ENCODE measurements around the gene CSNK1D. TPM values are rescaled to one million over a fixed set of nuclear protein-coding genes. Genes with fewer than 3 reads are reported as not detected.
A peak's percentile ranks its signal among the peaks of the same experiment; 100 is the strongest.

Gene CSNK1D
- total RNA-seq, 3 donors from 2014 or later, result 177 to 221 (median 189) TPM

DNA sequence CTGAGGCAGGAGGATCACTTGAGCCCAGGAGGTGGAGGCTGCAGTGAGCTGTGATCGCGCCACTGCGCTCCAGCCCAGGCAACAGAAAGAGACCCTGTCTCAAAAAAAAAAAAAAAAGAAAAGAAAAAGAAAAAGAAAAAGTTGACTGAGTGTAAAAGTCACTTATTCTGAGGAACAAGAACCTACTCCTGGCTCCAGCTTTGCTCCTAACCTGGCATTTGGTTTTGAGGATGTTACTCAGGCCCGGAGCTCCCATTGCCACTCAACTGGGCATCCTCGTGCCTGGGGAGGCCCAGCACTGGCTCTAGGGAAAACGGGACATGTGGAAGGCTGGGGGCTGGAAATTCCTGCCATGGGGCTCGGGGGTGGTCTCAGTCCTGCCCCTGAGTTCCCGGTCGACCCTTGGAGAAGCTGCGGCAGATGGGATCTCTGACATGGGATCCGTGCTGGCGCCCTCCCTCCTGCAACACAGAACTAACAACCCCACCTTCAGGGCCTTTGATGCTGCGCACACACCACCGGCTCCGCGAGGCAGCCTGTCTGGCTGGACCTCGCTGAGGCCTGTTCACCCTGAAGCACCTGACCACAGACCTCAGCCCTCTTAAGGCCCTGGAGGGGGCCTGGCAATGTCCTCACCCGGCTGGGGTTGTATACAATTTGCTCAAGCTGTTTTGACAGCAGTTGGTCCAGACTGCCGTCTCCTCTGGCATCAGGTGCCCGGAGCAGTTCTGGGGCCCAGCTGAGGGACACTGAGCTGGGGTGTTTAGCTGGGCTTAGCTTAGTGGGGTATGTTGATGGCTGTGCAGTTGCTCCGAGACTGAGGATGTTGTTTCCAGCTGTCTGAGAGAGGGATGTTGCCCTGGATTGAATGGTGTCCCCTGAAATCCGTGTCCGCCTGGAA is 31.6 kb upstream of the CSNK1D start:
- no peaks in the 10 kb centered on the region for H3K9me3 ChIP-seq

DNA sequence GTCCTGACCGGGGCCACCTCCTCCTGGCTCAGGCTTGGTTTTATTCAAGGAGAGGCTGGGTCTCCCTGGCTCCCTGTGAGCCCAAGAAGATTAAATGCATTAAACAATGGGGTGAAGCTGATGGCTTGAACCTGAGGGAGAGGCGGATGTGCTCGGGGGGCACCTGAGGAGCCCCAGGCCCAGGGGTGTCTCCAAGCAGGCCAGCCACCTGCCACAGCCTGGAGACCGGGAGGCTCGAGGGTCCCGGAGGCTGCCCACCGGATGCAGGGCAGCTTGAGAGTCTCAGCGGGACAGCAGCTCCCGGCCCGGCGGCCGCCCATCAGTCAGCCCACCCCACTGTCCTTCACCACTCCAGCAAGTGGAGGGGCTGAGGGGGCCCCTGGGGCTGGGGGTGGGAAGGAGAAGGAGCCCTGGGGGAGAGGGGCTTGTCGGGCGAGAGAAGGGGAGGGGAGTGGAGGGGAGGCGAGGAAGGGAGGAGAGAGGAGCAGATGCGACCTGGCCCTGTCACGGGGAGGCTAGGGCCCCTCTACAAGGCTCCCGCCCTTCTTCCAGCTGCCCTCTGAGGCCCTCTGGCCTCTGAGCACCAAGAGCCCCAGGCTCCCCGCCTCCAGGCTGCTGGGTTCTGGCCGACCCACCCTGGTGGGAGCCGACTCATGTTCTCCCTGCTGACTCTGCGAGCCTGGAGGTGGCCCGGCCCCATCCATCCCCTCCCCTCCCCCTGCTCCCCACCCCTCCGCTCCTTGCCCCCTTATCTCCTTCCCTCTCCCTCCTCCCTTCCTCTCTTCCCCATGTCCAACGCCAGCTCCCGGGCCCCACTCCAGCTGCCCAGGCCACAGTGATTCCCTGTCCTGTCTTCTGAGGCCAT is 30.7 kb upstream of the CSNK1D start:
- no peaks in the 10 kb centered on the region for H3K36me3 ChIP-seq (ENCODE audit: low read depth)
- no peak overlapping the region for H3K4me3 ChIP-seq
- TF ChIP-seq, protein P1, sequence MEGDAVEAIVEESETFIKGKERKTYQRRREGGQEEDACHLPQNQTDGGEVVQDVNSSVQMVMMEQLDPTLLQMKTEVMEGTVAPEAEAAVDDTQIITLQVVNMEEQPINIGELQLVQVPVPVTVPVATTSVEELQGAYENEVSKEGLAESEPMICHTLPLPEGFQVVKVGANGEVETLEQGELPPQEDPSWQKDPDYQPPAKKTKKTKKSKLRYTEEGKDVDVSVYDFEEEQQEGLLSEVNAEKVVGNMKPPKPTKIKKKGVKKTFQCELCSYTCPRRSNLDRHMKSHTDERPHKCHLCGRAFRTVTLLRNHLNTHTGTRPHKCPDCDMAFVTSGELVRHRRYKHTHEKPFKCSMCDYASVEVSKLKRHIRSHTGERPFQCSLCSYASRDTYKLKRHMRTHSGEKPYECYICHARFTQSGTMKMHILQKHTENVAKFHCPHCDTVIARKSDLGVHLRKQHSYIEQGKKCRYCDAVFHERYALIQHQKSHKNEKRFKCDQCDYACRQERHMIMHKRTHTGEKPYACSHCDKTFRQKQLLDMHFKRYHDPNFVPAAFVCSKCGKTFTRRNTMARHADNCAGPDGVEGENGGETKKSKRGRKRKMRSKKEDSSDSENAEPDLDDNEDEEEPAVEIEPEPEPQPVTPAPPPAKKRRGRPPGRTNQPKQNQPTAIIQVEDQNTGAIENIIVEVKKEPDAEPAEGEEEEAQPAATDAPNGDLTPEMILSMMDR (IDR thresholded peaks at IDR 0.05), result no peak
- H3K4me1 ChIP-seq (ENCODE audit: low read depth), result peaks cover 6% of the 10 kb centered on the region
- DNase-seq (peak in 1 of 3 donors; percentile 33), ATAC-seq (no peak)
- intact Hi-C loops (cut with DNase I, micrococcal nuclease), result no loop called here
- H3K9me3 ChIP-seq, result no peaks in the 10 kb centered on the region

More for the DNA sequence above, 31.6 kb upstream of the CSNK1D start:
- DNase-seq (peak in 1 of 3 donors; percentile 26), ATAC-seq (no peak)
- Histone ChIP-seq H3K36me3 (ENCODE audit: low read depth) (no peaks in the 10 kb centered on the region), H3K4me1 (ENCODE audit: low read depth) (peaks cover 10% of the 10 kb centered on the region), H3K4me3 (no peak overlapping the region)
- intact Hi-C loops (cut with DNase I, micrococcal nuclease), result no loop called here
- TF ChIP-seq, protein P1 (IDR thresholded peaks at IDR 0.05), result no peak

DNA sequence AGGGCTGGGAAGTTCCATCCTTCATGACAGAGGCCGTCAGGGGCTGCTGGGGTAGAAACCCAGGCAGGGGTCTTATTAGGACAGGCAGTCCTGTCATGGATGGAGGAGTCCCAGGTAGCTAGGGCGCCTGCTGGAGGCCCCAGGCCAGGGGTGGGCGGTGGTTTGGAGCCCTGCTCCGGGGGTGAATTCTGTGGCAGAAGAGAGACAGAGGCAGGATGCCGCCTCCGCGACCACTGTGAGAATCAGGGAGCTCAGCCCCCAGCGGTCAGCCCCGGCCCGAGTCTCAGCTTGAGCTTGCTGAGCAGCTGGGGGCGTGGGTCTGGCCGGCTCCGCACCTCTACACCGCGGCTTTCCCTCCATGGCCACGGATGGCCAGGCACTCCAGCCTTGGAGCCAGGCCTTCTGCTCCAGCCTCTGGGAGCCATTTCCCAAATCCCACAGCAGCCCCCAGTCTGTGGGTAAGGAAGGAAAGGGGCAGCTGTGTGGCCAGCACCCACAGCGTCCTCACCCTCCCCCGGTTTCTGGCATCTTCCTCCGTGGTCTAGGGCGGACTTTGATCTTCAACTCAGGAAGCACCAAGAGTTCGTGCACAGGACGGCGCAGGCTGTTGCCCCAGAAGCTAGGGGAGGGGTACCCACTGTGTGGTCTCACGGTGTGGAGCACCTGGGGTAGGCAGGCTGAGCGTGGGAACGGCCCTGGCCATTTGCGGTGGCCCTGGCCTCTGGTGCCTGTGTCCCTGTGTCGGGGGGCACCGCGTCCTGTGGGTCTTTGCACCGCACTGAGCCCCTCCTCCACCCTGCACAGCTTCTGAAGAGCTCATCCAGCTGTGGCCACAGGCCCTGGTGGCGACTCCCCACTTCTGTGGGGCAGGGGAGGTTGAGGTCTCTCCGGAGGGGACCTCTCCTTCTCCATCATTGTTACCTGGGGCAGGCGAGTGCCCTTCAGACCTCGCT is 29.8 kb upstream of the CSNK1D start:
- peak; percentile 16 for ATAC-seq
- H3K4me1 ChIP-seq (ENCODE audit: low read depth), result peaks cover 13% of the 10 kb centered on the region
- no peaks in the 10 kb centered on the region for H3K9me3 ChIP-seq
- H3K4me3 ChIP-seq, result no peak overlapping the region
- TF ChIP-seq, protein P1 (IDR thresholded peaks at IDR 0.05), result no peak
- intact Hi-C loops (cut with DNase I, micrococcal nuclease), result no loop called here
- H3K36me3 ChIP-seq (ENCODE audit: low read depth), result no peaks in the 10 kb centered on the region
- peak in 1 of 3 donors; percentile 40 for DNase-seq

DNA sequence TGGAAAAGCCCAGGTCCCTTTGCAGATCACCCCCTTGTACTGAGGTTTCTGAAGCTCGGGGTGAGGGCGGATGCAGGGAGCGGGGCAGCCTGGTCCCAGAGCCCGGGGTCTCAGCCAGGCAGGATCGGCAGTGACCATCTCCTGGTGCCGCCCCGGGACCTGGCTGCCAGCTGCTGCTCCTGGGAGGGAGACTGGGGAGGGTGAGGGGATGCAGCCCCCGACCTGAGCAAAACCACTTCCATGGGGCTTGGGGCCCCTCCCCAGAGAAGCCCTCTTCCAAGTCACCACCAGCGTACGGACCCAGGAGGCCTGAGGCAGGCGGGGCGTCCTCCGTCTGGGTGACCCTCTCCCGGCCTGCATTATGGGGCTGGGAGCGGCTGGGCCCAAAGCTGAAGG is 29.1 kb upstream of the CSNK1D start:
- no peaks in the 10 kb centered on the region for H3K36me3 ChIP-seq (ENCODE audit: low read depth)
- DNase-seq (peak in 1 of 3 donors; percentile 35), ATAC-seq (no peak)
- H3K9me3 ChIP-seq, result no peaks in the 10 kb centered on the region
- H3K4me3 ChIP-seq, result no peak overlapping the region
- TF ChIP-seq, protein P1 (IDR thresholded peaks at IDR 0.05), result no peak
- intact Hi-C loops (cut with DNase I, micrococcal nuclease), result no loop called here
- H3K4me1 ChIP-seq (ENCODE audit: low read depth), result peaks cover 19% of the 10 kb centered on the region

Data from mucosa of descending colon (tissue), 3 donors.